HG02884 (cell line): Measurements from ENCODE around the gene HIVEP1.

ENCODE experiments used
- ATAC-seq: cut with Tn5 transposase; IDR thresholded peaks from one replicate; pipeline ENCODE4 v1.9.1; 2021; ENCODE audit warnings: mild to moderate bottlenecking, moderate library complexity; ENCODE audit not compliant: unreplicated experiment

Gene HIVEP1

GRCh38 chr6:11992086-11992485 lies 20.0 kb upstream of the HIVEP1 start:
- no peak for ATAC-seq

DNA sequence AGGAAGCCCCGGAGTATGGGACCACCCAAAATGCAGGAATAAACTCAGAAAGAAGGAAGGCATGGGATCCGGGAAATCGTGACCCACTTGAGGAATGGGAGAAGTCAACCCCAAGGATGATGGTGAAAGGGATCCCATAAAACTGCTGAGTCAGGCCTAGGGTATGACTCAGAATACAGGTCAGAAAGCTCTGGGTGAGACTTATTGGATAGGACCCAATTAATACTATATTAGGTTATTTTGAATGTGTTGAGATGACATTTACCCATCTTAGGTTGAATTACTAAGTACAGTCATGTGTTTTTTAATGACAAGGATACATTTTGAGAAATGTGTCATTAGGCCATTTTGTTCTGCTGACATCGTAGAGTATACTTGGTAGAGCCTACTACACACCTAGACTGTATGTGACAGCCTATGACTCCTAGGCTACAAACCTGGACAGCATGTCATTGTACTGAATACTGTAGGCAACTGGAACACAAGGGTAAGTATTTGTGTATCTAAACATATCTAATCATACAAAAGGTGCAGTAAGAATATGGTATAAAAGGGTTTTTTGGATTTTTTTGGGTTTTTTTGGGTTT lies 17.1 kb upstream of the HIVEP1 start:
- no peak for ATAC-seq

- no peak for ATAC-seq
Observed at GRCh38 chr6:11996751-11997150, 15.4 kb upstream of the HIVEP1 start.

DNA sequence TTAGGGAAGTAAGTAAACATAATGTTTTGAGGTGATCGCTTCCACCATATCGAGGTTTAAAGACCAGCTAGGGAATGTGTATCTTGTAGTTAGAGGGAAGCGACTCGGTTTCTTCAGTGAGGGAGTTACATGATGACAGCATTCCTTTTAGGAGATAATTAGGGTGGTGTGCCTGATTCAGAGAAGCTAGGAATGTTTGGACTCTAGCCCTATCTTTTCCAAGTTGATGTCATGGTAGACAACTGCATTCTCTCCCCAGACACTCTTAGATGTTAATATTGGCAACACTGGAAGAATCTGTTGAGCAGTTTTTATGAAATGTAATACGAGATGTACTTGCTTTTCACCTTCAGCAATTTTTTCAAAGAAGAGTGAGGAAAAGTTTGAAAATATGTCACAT lies 12.9 kb upstream of the HIVEP1 start:
- ATAC-seq, result no peak

DNA sequence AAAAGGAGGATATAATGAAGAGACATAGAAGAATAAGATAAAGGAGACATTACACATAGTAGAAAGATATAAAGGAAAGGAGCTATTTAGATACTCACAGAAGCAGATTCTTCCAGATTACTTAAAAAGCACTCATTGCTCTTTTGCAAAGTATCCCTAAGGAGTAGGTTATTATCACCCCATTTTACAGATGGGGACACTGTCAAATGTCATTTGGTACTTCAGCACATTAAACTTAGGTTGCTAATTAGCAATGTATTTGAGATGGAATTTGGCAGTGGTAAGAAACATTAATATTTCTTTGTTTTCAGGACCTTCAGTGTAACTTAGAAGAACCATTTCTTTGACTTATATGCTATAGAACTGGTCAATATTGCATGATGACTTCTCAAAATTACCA lies 11.9 kb upstream of the HIVEP1 start:
- no peak for ATAC-seq

DNA sequence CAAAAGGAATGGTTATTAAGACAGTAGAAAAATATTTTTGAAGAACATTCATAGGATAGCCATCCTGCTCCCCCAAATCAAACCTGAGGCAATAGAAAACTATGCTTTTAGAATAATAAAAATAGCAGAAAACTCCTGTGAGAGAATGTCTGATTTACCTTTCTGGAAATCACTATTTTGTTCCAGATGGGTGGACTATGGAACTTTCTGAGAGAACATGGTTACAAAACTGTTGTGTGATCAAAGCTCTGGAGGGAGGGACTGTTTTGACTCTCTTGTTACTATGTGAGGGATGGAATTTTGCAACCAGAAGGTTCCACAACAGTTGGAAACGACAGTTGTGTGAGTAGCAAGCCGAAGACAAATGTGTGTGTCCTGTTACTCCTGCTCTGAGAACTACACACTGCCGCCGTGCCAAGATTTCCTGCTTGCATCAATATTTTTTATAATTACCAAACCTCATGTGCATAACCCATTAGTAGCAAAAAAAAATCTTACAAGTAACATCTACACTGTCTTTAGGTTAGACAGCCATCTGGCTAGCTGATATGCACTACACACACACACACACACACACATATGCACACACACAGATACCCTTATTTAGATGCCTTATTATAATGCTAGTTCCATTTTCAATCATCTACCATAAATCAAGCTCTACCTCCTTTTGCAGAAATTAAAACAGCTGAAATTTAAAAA lies 11.0 kb upstream of the HIVEP1 start:
- no peak for ATAC-seq

DNA sequence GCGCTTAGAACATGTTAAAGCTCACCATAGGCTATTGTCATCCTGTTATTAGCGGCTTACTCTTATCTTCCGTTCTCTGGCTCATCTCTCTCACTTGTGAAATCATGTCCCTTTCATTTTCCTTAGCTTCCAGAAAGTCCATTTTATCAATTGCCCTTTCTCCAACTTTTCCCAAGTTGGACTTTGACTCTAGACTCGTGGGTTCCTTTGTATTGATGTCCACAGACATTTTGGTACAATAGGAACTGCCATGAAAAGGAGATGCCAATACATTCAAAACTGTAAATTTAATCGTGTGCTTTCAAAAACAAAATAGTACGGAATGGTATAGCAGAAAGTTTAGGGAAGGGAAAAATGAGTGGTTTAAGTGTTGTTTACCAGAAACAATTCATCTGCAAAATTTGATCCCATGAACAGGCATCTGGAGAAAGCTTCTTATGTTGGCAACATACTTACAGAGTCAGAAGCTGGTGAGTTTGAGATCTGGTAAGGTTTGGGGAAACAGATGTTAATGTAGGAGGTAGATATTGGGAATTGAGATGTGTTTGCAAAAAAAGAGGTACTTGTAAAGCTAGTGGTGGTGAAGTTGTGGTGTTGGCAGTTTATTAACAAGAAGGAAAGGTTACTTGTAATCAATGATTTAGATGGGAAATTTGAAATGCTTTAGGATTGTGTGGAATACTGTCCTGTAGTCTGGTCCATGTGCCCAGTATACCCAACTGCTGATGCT lies 10.2 kb upstream of the HIVEP1 start:
- ATAC-seq, result no peak

DNA sequence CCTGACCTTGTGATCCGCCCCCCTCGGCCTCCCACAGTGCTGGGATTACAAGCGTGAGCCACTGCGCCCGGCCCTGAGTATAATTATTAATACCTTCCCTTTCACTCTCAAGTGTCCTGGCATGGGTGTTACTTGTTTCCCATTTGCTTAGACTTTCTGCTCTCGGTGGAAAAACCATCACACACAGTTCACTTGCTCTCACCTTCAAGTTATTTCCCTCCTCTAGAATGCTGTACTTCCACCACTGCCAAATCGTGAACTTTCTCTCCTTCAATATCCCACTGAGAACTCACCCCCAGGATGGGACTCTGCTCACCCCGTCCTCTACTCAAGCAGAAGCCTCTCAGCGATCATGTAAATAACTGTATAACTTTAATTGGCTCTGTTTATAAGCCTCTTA lies 4.6 kb upstream of the HIVEP1 start:
- no peak for ATAC-seq

GRCh38 chr6:12007887-12008286 lies 4.2 kb upstream of the HIVEP1 start:
- ATAC-seq, result no peak

DNA sequence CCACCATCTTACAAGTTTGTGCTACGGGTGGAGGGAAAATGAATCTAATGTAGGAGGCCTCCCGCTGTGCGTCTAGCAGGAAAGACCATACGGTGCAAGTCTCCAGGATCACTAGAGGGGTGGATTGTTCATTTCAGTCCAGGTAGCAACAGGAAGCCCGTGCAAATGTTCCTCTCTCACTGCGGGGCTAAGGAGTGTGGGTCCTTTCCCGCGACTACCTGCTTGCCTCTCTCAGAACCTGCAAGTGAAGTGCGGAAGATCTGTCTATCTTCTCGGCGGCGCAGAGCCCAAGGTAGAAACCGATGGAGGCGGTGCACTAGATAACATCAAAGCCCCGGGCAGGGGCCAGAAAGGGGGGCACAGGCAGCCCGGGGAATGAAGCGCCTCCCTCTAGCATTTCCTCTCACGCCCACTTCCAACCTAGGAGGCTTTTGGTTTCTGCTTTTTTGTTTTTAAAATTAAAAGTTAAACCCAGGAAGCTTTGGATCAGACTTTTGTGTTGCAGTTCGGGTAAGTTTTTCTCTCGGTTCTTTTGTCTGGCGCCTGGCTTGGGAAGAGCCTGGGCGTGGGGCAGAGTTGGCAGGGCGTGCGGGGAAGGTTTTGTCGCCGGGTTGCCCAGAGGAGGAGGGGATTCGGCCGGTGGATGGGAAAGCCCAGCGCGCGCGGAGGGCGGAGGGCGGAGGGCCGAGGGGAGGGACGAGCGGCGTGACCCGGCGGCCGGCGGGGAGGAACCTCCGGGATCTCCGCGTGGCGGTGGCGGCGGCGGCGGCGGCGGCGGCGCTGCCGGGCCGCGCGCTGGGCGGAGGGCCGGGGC lies 3.5 kb upstream of the HIVEP1 start:
- peak; percentile 32 for ATAC-seq

DNA sequence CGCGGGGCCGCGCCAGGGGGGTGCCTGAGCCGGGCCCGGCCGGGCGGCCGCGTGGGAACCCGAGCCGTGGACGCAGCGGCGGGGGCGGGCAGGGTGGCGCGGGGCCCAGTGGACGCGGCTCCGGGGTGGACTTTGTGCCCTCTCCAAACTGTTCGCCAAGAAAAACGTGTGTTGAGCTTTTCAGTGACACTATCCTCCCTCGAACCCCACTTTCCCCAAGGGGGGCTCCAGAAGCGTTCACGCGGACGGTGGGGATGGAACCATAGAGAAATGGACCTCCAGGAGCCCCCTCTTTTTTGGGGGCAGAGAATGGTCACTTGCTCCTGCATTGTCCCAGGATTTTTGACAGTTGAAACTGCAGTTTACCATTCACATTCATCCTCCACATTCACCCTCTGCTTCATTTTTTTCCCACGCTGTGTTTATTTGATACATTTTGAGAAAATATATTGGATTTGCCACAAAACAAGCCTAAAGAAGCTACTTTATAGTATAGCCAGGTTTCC lies 2.9 kb upstream of the HIVEP1 start:
- ATAC-seq, result no peak

GRCh38 chr6:12009876-12010634 lies 2.1 kb upstream of the HIVEP1 start:
- no peak for ATAC-seq

GRCh38 chr6:12010635-12011275 lies 1.4 kb upstream of the HIVEP1 start:
- peak; percentile 33 for ATAC-seq

DNA sequence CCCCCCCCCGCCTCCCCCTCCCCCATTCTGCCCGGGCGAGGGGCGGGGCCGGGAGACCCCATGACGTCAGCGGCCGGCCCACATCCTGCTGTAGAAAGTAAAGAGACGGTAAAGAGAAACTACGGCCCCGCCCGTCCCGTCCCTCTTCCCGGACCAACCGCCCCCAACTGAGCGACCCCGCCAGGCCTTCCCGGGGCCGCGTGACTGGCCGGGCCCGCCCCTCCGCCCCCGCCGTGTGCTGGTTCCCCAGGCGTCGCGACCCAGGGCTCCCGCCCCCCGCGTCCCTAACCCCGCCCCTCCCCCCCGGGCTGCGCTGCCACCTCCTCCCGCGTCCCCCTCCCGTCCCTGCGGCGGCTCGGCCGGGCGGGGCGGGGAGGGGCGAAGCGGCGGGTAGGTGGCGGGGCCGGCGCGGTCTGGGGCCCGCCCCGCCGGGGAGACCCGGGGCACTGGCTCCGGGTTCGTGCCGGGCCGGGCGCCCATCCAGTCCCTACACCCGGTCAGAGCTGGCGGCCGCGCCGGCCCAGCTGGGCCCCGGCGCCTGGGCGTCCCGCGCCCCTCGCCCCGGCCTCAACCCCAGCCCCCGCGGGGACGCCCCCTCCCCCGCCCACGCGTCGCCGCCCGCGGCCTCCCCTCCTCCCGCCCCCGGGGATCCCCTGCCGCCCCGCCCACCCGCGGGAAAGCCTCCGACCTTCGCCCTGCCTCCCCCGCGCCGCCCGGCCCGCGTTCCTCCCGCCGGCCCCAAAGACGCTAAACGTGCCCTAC lies 655 bp upstream of the HIVEP1 start:
- ATAC-seq, result peak; percentile 57

GRCh38 chr6:12012558-12013306 lies 620 bp downstream of the HIVEP1 start:
- ATAC-seq, result no peak

- no peak for ATAC-seq
Observed at GRCh38 chr6:12013307-12013719, 1.2 kb downstream of the HIVEP1 start.

- no peak for ATAC-seq
Observed at GRCh38 chr6:12014027-12014872, 2.1 kb downstream of the HIVEP1 start.

GRCh38 chr6:12014873-12015149 lies 2.7 kb downstream of the HIVEP1 start:
- ATAC-seq, result no peak
